Endothelial cell (in vitro differentiated cells): ENCODE results near the gene LRRC4B. TPM values are rescaled to one million over a fixed set of nuclear protein-coding genes. Genes with fewer than 3 reads are reported as not detected.

Experiments
- DNase-seq: peaks from one replicate; pipeline ENCODE4 v3.0.0; 2021; ENCODE audit warnings: low spot score
- H3K27ac Mint-ChIP-seq: one replicate; pipeline ENCODE4 v1.8.0; 2021; ENCODE audit warnings: mixed read lengths, inconsistent platforms; ENCODE audit not compliant: unreplicated experiment
- H3K27me3 Mint-ChIP-seq: one replicate; pipeline ENCODE4 v1.8.0; 2021; ENCODE audit warnings: mild to moderate bottlenecking, moderate library complexity, mixed read lengths, inconsistent platforms; ENCODE audit not compliant: unreplicated experiment
- H3K36me3 Mint-ChIP-seq: one replicate; pipeline ENCODE4 v1.8.0; 2021; ENCODE audit warnings: mild to moderate bottlenecking, low read depth, mixed read lengths, inconsistent platforms; ENCODE audit not compliant: unreplicated experiment
- H3K4me1 Mint-ChIP-seq: one replicate; pipeline ENCODE4 v1.8.0; 2021; ENCODE audit warnings: mild to moderate bottlenecking, mixed read lengths, inconsistent platforms; ENCODE audit not compliant: unreplicated experiment
- H3K4me3 Mint-ChIP-seq: one replicate; pipeline ENCODE4 v1.8.0; 2021; ENCODE audit warnings: mild to moderate bottlenecking, mixed read lengths, inconsistent platforms; ENCODE audit not compliant: unreplicated experiment
- H3K9me3 Mint-ChIP-seq: one replicate; pipeline ENCODE4 v1.8.0; 2021; ENCODE audit warnings: mixed read lengths, inconsistent platforms; ENCODE audit not compliant: unreplicated experiment
- CTCF ChIP-seq: fragments of 200-600 bp; sonication (generic); IDR thresholded peaks from one replicate; pipeline ENCODE4 v1.5.0; 2021; ENCODE audit warnings: antibody characterized with exemption; ENCODE audit not compliant: unreplicated experiment
- total RNA-seq: library from RNA; stranded (reverse); fragmentation: NEBNext Ultra II Directional; extraction: Animal tissue kit (Norgen Biotek cat#: 25700); gene quantifications from one replicate; pipeline ENCODE4 v1.2.1, GENCODE V29; 2021; ENCODE audit not compliant: unreplicated experiment

The LRRC4B gene
- total RNA-seq, 1 donor from 2014 or later = 3.0 TPM

- TF ChIP-seq CTCF = no peak
- no peak overlapping the region for H3K4me3 Mint-ChIP-seq
- H3K4me1 Mint-ChIP-seq = no peaks in the 10 kb centered on the region
- peaks cover 4% of the 10 kb centered on the region for H3K36me3 Mint-ChIP-seq
- peaks cover 8% of the 10 kb centered on the region for H3K27me3 Mint-ChIP-seq
- no peak overlapping the region for H3K27ac Mint-ChIP-seq
- H3K9me3 Mint-ChIP-seq = peaks cover 14% of the 10 kb centered on the region
- DNase-seq = no peak
Measured at GRCh38 chr19:50573741-50574461, 5.7 kb upstream of the LRRC4B start.

DNA sequence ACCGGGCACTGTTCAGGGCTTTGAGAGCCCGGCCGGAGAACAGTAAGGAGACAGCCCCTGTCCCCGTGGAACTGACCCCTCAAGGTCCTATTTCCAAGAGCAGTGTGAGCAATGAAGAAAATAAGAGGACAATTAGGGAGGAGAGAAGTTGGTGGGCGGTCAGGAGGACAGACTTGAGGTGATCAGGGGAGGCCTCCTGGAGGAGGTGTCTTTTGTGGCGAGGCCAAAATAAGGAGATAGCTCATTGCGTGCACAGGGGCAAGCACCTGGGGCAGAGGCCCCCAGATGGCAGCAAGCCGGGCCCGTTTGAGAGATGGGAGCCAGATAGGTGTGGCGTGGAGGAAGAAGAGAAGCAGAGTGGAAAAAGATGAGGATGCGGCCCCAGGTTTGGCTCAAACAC is 2.8 kb upstream of the LRRC4B start:
- Mint-ChIP-seq H3K4me1 (no peaks in the 10 kb centered on the region), H3K4me3 (no peak overlapping the region), H3K36me3 (no peaks in the 10 kb centered on the region), H3K27me3 (peaks cover 11% of the 10 kb centered on the region), H3K9me3 (peaks cover 19% of the 10 kb centered on the region), H3K27ac (no peak overlapping the region)
- DNase-seq = no peak
- TF ChIP-seq CTCF = no peak

DNA sequence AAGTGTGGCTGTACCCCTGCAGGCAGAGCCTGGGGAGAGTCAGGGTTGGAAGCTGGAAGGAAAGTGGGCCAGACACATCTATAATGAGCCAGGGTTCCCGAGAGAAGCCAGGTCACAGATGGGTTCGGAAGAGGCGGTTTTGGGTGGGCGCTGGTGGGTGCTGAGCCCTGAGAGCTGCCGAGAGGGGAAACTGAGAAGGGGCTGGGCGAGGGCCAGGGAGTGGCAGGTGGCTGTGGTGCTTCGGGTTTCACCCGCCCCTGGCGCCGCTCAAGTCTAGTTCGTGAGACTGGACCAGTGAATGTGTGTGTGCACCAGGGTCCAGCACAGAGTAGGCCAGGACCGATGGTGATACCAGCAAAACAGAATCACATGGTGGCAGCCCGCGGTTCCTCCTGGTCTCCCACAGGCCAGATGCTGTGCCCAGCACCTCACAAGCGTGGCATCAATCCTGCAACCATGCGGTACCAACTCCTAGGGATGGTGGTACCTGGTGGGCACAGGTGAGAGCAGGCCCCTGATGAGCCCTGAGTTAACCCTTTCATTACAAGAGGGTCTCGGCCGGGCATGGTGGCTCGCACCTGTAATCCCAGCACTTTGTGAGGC is 1.8 kb upstream of the LRRC4B start:
- Mint-ChIP-seq H3K27ac (no peak overlapping the region), H3K4me3 (no peak overlapping the region), H3K27me3 (peaks cover 13% of the 10 kb centered on the region), H3K4me1 (no peaks in the 10 kb centered on the region), H3K36me3 (peaks cover 4% of the 10 kb centered on the region), H3K9me3 (peaks cover 19% of the 10 kb centered on the region)
- no peak for TF ChIP-seq CTCF
- no peak for DNase-seq

DNA sequence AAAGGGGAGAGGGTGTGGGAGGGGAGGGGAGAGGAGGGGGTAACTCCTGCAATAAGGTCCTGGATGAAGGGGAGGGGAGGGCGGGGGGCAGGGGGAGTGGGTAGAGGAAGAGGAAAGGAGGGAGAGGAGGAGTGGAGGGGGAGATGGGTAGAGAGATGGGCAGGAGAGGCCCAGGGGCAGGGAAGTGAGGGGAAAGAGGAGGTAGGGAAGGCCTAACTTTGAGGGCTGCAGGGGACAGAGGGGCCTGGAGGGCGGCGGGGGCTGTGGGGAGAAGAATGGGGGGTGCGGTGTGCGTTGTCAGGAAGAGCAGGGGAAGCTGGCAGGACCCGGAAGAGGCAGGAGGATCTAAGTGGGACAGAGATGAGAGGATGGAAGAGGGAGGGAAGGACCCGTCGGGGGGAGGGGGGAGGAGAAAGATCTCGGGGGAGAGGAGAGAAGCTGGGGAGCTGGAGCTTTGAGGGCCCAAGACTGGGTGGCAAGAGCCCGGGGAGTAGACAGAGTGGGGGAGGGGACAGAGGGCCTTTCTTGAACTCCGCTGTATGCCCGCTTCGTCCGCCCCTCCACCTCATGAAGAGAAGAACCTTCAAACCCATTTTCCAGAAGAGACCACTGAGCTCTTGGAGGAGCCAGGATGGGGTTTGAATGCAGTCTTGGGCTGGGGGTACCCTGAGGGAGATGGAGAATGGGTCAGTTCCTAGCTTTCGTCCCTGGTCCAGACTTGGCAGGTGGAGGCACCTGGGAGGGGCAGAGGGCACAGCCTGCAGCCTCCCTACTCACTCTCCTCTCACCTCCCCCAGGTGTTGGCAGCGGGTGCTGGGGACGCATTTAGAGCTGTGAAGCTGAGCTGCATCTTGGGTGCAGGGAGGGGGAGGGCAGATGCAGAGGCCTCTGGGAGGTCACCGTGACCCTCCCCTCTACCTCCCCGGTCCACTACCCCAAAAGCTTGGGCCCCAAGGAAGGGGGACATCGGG is 778 bp upstream of the LRRC4B start:
- H3K4me3 Mint-ChIP-seq = no peak overlapping the region
- DNase-seq = no peak
- H3K27me3 Mint-ChIP-seq = peaks cover 22% of the 10 kb centered on the region

More for the DNA sequence above, 778 bp upstream of the LRRC4B start:
- TF ChIP-seq CTCF = no peak
- peaks cover 10% of the 10 kb centered on the region for H3K36me3 Mint-ChIP-seq
- peaks cover 26% of the 10 kb centered on the region for H3K9me3 Mint-ChIP-seq
- H3K27ac Mint-ChIP-seq = no peak overlapping the region
- H3K4me1 Mint-ChIP-seq = no peaks in the 10 kb centered on the region
